Vagina (tissue), 2 donors: ENCODE data around the gene OR5M11. TPM values are rescaled to one million over a fixed set of nuclear protein-coding genes. Genes with fewer than 3 reads are reported as not detected.

Experiments
- DNase-seq, 2 donors: peaks; one replicate each; pipeline ENCODE4 v3.0.0-alpha.2; 2017; ENCODE audit errors: extremely low spot score in 2 of 2
- H3K27ac ChIP-seq: fragments of 200-600 bp; sonication (generic); one replicate; pipeline ENCODE4 v1.5.1; 2019
- H3K27me3 ChIP-seq: fragments of 200-600 bp; sonication (generic); one replicate; pipeline ENCODE4 v1.5.1; 2019
- H3K36me3 ChIP-seq, 2 donors: fragments of 200-600 bp; sonication (generic); one replicate each; pipeline ENCODE4 v1.5.1; 2017 to 2019
- H3K4me1 ChIP-seq: fragments of 200-600 bp; sonication (generic); one replicate; pipeline ENCODE4 v1.5.1; 2019
- H3K4me3 ChIP-seq, 2 donors: fragments of 200-600 bp; sonication (generic); 1 replicate in 1 of 2; 2 replicates in 1 of 2; pipeline ENCODE4 v1.5.1; 2016 to 2019
- H3K9me3 ChIP-seq: fragments of 200-600 bp; sonication (generic); one replicate; pipeline ENCODE4 v1.5.1; 2019
- POLR2A ChIP-seq, 2 donors: fragments of 450-650 bp; IDR thresholded peaks; one replicate each; pipeline ENCODE4 v1.6.1; 2017; ENCODE audit warnings: antibody characterized with exemption in 2 of 2, mild to moderate bottlenecking in 2 of 2, moderate library complexity in 2 of 2
- POLR2AphosphoS5 ChIP-seq, 2 donors: sonication (generic); formaldehyde crosslinking; IDR thresholded peaks; one replicate each; pipeline ENCODE4 v1.9.0; 2017; ENCODE audit warnings: antibody characterized with exemption in 2 of 2, mild to moderate bottlenecking in 2 of 2, low read depth in 1 of 2; ENCODE audit not compliant: insufficient read depth in 1 of 2
- intact Hi-C: fragments of 100-400 bp; cut with DNase I; formaldehyde crosslinking; loops from one replicate; pipeline ENCODE4 v1.15.1; 2023
- total RNA-seq: library from RNA; depleted of rRNA; stranded (reverse); fragments of >200 nt; gene quantifications from one replicate; pipeline ENCODE4 v1.2.3, GENCODE V29; 2016
- TF ChIP-seq, protein P1 (sequence below), 3 experiments: fragments of 450-650 bp in 2 of 3; fragments of 200-600 bp in 1 of 3; sonication (generic) in 1 of 3; IDR thresholded peaks; one replicate each; pipeline ENCODE4 v1.5.1; 2017 to 2019; ENCODE audit warnings: antibody characterized with exemption in 3 of 3, mild to moderate bottlenecking in 2 of 3, moderate library complexity in 2 of 3

OR5M11 gene
- total RNA-seq, 1 donor from 2014 or later, result not detected

DNA sequence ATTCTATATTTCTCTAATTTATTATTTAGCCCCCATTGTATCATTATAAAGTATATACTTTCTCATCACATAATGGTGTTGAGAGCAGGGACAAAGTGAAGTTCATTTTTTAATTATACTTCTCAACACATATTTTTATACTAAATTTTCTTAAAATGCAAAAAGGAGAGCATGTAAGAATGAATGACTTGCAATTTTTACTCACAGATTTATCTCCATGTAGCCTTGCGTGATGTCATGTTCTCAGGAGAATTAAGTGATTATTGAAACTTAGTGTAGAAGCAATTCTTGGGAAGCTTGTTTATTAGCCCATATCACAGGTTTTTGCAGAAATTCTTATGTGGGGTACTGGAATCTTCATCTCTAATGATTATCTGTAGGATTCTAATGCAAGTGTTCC lies 682 bp upstream of the OR5M11 start:
- no peak overlapping the region for H3K27ac ChIP-seq
- intact Hi-C loops, result no loop called here
- no peaks in the 10 kb centered on the region for H3K36me3 ChIP-seq
- H3K27me3 ChIP-seq, result no peaks in the 10 kb centered on the region
- no peaks in the 10 kb centered on the region for H3K4me1 ChIP-seq
- no peak for DNase-seq
- TF ChIP-seq, protein P1, sequence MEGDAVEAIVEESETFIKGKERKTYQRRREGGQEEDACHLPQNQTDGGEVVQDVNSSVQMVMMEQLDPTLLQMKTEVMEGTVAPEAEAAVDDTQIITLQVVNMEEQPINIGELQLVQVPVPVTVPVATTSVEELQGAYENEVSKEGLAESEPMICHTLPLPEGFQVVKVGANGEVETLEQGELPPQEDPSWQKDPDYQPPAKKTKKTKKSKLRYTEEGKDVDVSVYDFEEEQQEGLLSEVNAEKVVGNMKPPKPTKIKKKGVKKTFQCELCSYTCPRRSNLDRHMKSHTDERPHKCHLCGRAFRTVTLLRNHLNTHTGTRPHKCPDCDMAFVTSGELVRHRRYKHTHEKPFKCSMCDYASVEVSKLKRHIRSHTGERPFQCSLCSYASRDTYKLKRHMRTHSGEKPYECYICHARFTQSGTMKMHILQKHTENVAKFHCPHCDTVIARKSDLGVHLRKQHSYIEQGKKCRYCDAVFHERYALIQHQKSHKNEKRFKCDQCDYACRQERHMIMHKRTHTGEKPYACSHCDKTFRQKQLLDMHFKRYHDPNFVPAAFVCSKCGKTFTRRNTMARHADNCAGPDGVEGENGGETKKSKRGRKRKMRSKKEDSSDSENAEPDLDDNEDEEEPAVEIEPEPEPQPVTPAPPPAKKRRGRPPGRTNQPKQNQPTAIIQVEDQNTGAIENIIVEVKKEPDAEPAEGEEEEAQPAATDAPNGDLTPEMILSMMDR (IDR thresholded peaks at IDR 0.05), result no peak
- TF ChIP-seq POLR2A (IDR thresholded peaks at IDR 0.05) (no peak), POLR2AphosphoS5 (IDR thresholded peaks at IDR 0.05; ENCODE audit: insufficient read depth in 1 of 2, low read depth in 1 of 2) (no peak)
- H3K4me3 ChIP-seq, result no peak overlapping the region
- H3K9me3 ChIP-seq, result no peaks in the 10 kb centered on the region

DNA sequence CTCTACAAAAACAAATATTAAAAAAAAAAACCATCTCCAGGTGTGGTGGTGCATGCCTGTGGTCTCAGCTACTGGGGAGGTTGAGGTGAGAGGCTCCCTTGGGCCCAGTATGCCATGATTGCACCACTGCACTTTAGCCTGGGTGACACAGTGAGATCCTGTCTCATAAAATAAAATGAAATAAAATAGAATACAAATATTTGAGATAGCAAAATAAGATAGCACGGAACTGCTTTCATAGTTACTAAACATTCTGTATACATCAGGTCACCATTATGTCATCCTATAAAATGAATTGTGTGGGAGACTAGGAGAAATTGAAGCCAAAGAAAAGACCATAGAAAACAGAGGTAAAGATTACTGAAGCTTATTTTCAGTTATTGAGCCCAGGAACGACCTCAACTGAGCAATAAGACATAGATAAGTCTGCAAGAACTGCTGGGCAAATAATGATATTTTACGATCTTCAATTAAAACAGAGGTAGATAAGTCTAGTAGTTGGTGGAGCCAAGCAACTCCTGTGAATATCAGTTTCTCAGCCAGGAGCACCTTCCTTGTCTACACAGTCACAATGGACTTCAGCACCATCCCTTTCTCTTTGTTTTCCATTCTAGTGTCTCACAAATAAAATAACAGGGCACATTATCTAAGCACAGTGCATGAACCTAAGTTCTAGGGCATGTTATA lies 9.9 kb downstream of the OR5M11 start:
- no peaks in the 10 kb centered on the region for H3K27me3 ChIP-seq
- no peaks in the 10 kb centered on the region for H3K4me1 ChIP-seq
- no peaks in the 10 kb centered on the region for H3K36me3 ChIP-seq
- intact Hi-C loops, result no loop called here
- TF ChIP-seq POLR2AphosphoS5 (IDR thresholded peaks at IDR 0.05; ENCODE audit: insufficient read depth in 1 of 2, low read depth in 1 of 2) (no peak), POLR2A (IDR thresholded peaks at IDR 0.05) (no peak)
- TF ChIP-seq, protein P1 (IDR thresholded peaks at IDR 0.05), result no peak
- no peak overlapping the region for H3K4me3 ChIP-seq
- DNase-seq, result no peak
- no peaks in the 10 kb centered on the region for H3K9me3 ChIP-seq
- no peak overlapping the region for H3K27ac ChIP-seq

DNA sequence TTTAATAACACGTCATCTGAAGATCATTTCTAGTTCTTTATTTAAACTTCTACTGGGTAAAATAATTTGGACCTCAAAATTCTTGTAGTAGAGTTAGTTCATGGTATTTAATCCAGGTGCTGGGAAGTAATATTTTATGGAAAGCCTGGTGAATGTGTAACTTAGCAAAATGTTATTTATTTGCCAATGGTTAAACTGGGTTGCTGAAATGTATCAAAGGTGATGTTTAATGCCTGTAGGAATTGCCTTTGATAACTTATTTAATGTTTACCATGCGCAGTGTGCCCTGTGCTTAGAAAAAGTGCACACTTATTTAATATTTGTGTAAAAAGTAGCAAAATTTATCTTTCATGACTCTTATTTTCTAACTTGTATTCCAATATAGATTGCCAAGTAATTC lies 11.2 kb downstream of the OR5M11 start:
- no peak for DNase-seq
- intact Hi-C loops, result no loop called here
- Histone ChIP-seq H3K9me3 (no peaks in the 10 kb centered on the region), H3K27me3 (no peaks in the 10 kb centered on the region), H3K4me3 (no peak overlapping the region), H3K4me1 (no peaks in the 10 kb centered on the region), H3K27ac (no peak overlapping the region), H3K36me3 (no peaks in the 10 kb centered on the region)
- TF ChIP-seq POLR2A (IDR thresholded peaks at IDR 0.05) (no peak), POLR2AphosphoS5 (IDR thresholded peaks at IDR 0.05; ENCODE audit: insufficient read depth in 1 of 2, low read depth in 1 of 2) (no peak)
- TF ChIP-seq, protein P1 (IDR thresholded peaks at IDR 0.05), result no peak

DNA sequence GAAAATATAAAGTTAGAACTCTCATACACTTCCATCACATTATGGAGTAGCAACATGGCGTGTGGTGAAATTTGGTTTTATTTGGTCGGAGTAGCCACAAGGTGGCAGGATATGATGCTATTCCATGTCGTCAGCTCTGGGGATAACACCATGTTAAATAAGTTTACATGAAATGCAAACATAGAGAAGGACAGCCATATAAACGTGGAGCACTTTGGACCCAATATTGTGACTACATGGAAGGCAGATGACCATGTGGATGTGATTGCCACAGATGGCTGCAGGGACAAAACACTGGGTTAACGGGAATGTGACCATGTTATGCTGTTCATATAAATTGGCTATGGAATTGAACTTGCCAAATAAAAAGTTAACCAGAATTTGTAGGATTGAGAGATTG lies 21.0 kb downstream of the OR5M11 start:
- no peaks in the 10 kb centered on the region for H3K27me3 ChIP-seq
- no peaks in the 10 kb centered on the region for H3K36me3 ChIP-seq
- no peak overlapping the region for H3K27ac ChIP-seq
- no peak for DNase-seq
- TF ChIP-seq, protein P1 (IDR thresholded peaks at IDR 0.05), result no peak
- no peak overlapping the region for H3K4me3 ChIP-seq
- intact Hi-C loops, result no loop called here
- no peaks in the 10 kb centered on the region for H3K9me3 ChIP-seq
- H3K4me1 ChIP-seq, result no peaks in the 10 kb centered on the region

DNA sequence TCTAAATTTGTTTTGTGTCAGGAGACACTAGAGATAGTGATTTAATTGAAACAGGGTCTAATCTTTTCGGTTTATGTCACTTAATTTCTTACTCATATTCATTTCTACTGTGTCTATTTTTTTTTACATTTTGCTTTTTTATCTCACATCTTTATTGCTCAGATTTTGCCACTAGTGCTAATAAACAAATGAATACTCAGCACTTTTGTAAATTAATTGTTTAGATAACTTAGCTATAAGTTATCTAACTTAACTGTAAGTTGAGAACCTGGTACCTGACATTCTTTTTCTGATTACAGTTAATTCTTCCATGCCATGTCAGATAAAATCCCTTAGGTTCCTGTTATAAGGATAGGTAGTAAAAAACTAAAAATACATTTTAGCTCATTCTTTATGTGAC lies 29.8 kb downstream of the OR5M11 start:
- H3K4me1 ChIP-seq, result no peaks in the 10 kb centered on the region
- H3K36me3 ChIP-seq, result no peaks in the 10 kb centered on the region
- no peak overlapping the region for H3K27ac ChIP-seq
- TF ChIP-seq POLR2A (IDR thresholded peaks at IDR 0.05) (no peak), POLR2AphosphoS5 (IDR thresholded peaks at IDR 0.05; ENCODE audit: insufficient read depth in 1 of 2, low read depth in 1 of 2) (no peak)
- TF ChIP-seq, protein P1 (IDR thresholded peaks at IDR 0.05), result no peak
- no peak for DNase-seq
- H3K27me3 ChIP-seq, result no peaks in the 10 kb centered on the region
- intact Hi-C loops, result no loop called here
- H3K4me3 ChIP-seq, result no peak overlapping the region
- H3K9me3 ChIP-seq, result no peaks in the 10 kb centered on the region
